SK-N-SH (cell line): ENCODE measurements around the gene ZNF213. TPM values are rescaled to one million over a fixed set of nuclear protein-coding genes. Genes with fewer than 3 reads are reported as not detected.

Source experiments
- CTCF ChIA-PET: fragments of 300-600, 350-600 bp; formaldehyde crosslinking; extraction: SDS; loops from one replicate; lab custom pipeline; 2021; lab: Yijun Ruan, JAX
- POLR2A ChIA-PET: fragments of 350-600 bp; sonication (Branson Sonifier 250); formaldehyde crosslinking; extraction: SDS; loops from one replicate; lab custom pipeline; 2020; ENCODE audit warnings: antibody characterized with exemption, inconsistent platforms; lab: Yijun Ruan, JAX
- DNase-seq: peaks from one replicate; pipeline ENCODE4 v3.0.0; 2012
- H2AFZ ChIP-seq: fragments of 200-600 bp; sonication (generic); 2 replicates; pipeline ENCODE4 v1.8.1; 2016; ENCODE audit warnings: antibody characterized with exemption, mild to moderate bottlenecking, low read depth
- H3F3A ChIP-seq: fragments of 200-600 bp; sonication (generic); replicated peaks from 2 replicates; pipeline ENCODE3; 2016; ENCODE audit warnings: antibody characterized with exemption, mild to moderate bottlenecking; ENCODE audit not compliant: insufficient read depth
- H3K27ac ChIP-seq, 2 experiments: fragments of 200-500 bp in 1 of 2; fragments of 200-600 bp in 1 of 2; sonication (Bioruptor generic) in 1 of 2; sonication (generic), shearing (Covaris generic) in 1 of 2; 2 replicates each; pipeline versions ENCODE4 v1.5.1 to v1.6.1; 2014 to 2016; ENCODE audit warnings: low read depth in 2 of 2, inconsistent platforms in 1 of 2, low read length in 1 of 2, mild to moderate bottlenecking in 1 of 2, mixed read lengths in 1 of 2
- H3K27me3 ChIP-seq: fragments of 200-600 bp; sonication (generic), shearing (Covaris generic); 2 replicates; pipeline ENCODE4 v1.6.1; 2016; ENCODE audit warnings: mixed run types; ENCODE audit not compliant: insufficient read depth
- H3K36me3 ChIP-seq, 2 experiments: fragments of 200-500 bp in 1 of 2; fragments of 200-600 bp in 1 of 2; sonication (Bioruptor generic) in 1 of 2; sonication (generic) in 1 of 2; replicated peaks in 1 of 2; 2 replicates each; pipeline versions ENCODE3 to v1.5.1; 2014 to 2016; ENCODE audit warnings: low read length in 1 of 2, mild to moderate bottlenecking in 1 of 2; ENCODE audit not compliant: insufficient read depth in 2 of 2, control insufficient read depth in 1 of 2
- H3K4me1 ChIP-seq, 2 experiments: fragments of 200-500 bp in 1 of 2; fragments of 200-600 bp in 1 of 2; sonication (Bioruptor generic) in 1 of 2; sonication (generic), shearing (Covaris generic) in 1 of 2; 2 replicates each; pipeline versions ENCODE4 v1.5.1 to v1.6.1; 2014 to 2016; ENCODE audit warnings: low read depth in 1 of 2, low read length in 1 of 2, mixed run types in 1 of 2; ENCODE audit not compliant: insufficient read depth in 2 of 2, control insufficient read depth in 1 of 2
- H3K4me2 ChIP-seq: fragments of 200-600 bp; sonication (generic), shearing (Covaris generic); 2 replicates; pipeline ENCODE4 v1.6.1; 2017; ENCODE audit warnings: mixed run types
- H3K4me3 ChIP-seq, 2 experiments: fragments of 200-500 bp in 1 of 2; fragments of 200-600 bp in 1 of 2; sonication (Bioruptor generic) in 1 of 2; sonication (generic), shearing (Covaris generic) in 1 of 2; 2 replicates each; pipeline versions ENCODE4 v1.5.1 to v1.8.1; 2014 to 2016; ENCODE audit warnings: low read depth in 2 of 2, inconsistent platforms in 1 of 2, low read length in 1 of 2, mild to moderate bottlenecking in 1 of 2, mixed read lengths in 1 of 2, moderate library complexity in 1 of 2
- H3K79me2 ChIP-seq: fragments of 200-600 bp; sonication (generic); 2 replicates; pipeline ENCODE4 v1.8.1; 2017; ENCODE audit warnings: mild to moderate bottlenecking; ENCODE audit not compliant: insufficient read depth
- H3K9ac ChIP-seq: fragments of 200-600 bp; sonication (generic); 2 replicates; pipeline ENCODE4 v1.6.1; 2017; ENCODE audit warnings: mixed run types
- H3K9me2 ChIP-seq: fragments of 200-600 bp; sonication (generic); 2 replicates; pipeline ENCODE4 v1.6.1; 2017; ENCODE audit warnings: mixed run types
- H3K9me3 ChIP-seq: fragments of 200-600 bp; sonication (generic); 2 replicates; pipeline ENCODE4 v1.6.1; 2017; ENCODE audit warnings: mixed run types, mild to moderate bottlenecking, moderate library complexity
- H4K20me1 ChIP-seq: fragments of 200-600 bp; sonication (generic); 2 replicates; pipeline ENCODE4 v1.6.1; 2017; ENCODE audit warnings: mild to moderate bottlenecking, mixed run types; ENCODE audit not compliant: insufficient read depth
- ELF1 ChIP-seq: IDR thresholded peaks from 2 replicates; pipeline ENCODE4 v1.4.0; 2012
- EP300 ChIP-seq, 2 experiments: IDR thresholded peaks; 2 replicates each; pipeline versions ENCODE4 v1.4.0 to v1.6.1; 2012; ENCODE audit warnings: borderline replicate concordance in 1 of 2, low read depth in 1 of 2, low read length in 1 of 2
- FOXJ3 ChIP-seq: sonication (generic); formaldehyde crosslinking; IDR thresholded peaks from 2 replicates; pipeline ENCODE4 v1.5.1; 2020; ENCODE audit warnings: mild to moderate bottlenecking, missing genetic modification reagents
- GABPA ChIP-seq: IDR thresholded peaks from 2 replicates; pipeline ENCODE4 v1.4.0; 2012; ENCODE audit warnings: low read depth, mild to moderate bottlenecking
- GATA2 ChIP-seq: sonication (generic); formaldehyde crosslinking; IDR thresholded peaks from 2 replicates; pipeline ENCODE4 v1.5.0; 2020; ENCODE audit warnings: mild to moderate bottlenecking, missing genetic modification reagents
- MEF2A ChIP-seq: IDR thresholded peaks from 2 replicates; pipeline ENCODE4 v1.4.0; 2012; ENCODE audit warnings: low read depth, borderline replicate concordance
- MXI1 ChIP-seq: IDR thresholded peaks from 2 replicates; pipeline ENCODE4 v1.6.1; 2012; ENCODE audit warnings: mild to moderate bottlenecking, low read depth, low read length, improper control_type of control experiment
- NRF1 ChIP-seq: IDR thresholded peaks from 2 replicates; pipeline ENCODE4 v1.6.1; 2012; ENCODE audit warnings: low read depth, mild to moderate bottlenecking, low read length
- POLR2AphosphoS5 ChIP-seq: IDR thresholded peaks from 2 replicates; pipeline ENCODE4 v1.6.1; 2012; ENCODE audit warnings: low read depth, low read length
- RAD21 ChIP-seq: IDR thresholded peaks from 2 replicates; pipeline ENCODE4 v1.6.1; 2012; ENCODE audit warnings: mild to moderate bottlenecking, low read length
- RFX5 ChIP-seq: IDR thresholded peaks from 2 replicates; pipeline ENCODE4 v1.6.1; 2012; ENCODE audit warnings: mild to moderate bottlenecking, improper control_type of control experiment, low read length
- TCF12 ChIP-seq: IDR thresholded peaks from 2 replicates; pipeline ENCODE4 v1.4.0; 2012
- TEAD4 ChIP-seq: IDR thresholded peaks from 2 replicates; pipeline ENCODE4 v1.4.0; 2012; ENCODE audit warnings: mild to moderate bottlenecking, borderline replicate concordance; ENCODE audit not compliant: insufficient read depth
- YY1 ChIP-seq: IDR thresholded peaks from 2 replicates; pipeline ENCODE4 v1.4.0; 2012; ENCODE audit warnings: low read depth, mild to moderate bottlenecking
- WGBS: methylation state at CpG from one replicate; pipeline ENCODE4 v1.1.6; 2017; ENCODE audit warnings: low lambda C conversion rate; 5-methylcytosine and 5-hydroxymethylcytosine counted together
- polyA plus RNA-seq, 3 experiments: library from polyadenylated mRNA; depleted of rRNA; stranded (reverse); fragments of >200 nt; gene quantifications; 2 replicates each; pipeline ENCODE4 v1.2.3, GENCODE V29; 2012
- TF ChIP-seq, protein P1 (sequence below): fragments of 200-600 bp; sonication (generic); IDR thresholded peaks from 2 replicates; pipeline ENCODE4 v1.6.1; 2017; ENCODE audit warnings: antibody characterized with exemption, mild to moderate bottlenecking, moderate library complexity
- TF ChIP-seq, protein P2 (sequence below): IDR thresholded peaks from 2 replicates; pipeline ENCODE4 v1.6.1; 2012; ENCODE audit warnings: mild to moderate bottlenecking, low read depth, low read length, moderate library complexity
- TF ChIP-seq, protein P3 (sequence below): IDR thresholded peaks from 2 replicates; pipeline ENCODE4 v1.4.0; 2012; ENCODE audit warnings: low read depth, borderline replicate concordance

Gene ZNF213
- polyA plus RNA-seq, 1 of the 3 experiments (the other 2 are of a cell fraction) = 1.1 TPM

DNA sequence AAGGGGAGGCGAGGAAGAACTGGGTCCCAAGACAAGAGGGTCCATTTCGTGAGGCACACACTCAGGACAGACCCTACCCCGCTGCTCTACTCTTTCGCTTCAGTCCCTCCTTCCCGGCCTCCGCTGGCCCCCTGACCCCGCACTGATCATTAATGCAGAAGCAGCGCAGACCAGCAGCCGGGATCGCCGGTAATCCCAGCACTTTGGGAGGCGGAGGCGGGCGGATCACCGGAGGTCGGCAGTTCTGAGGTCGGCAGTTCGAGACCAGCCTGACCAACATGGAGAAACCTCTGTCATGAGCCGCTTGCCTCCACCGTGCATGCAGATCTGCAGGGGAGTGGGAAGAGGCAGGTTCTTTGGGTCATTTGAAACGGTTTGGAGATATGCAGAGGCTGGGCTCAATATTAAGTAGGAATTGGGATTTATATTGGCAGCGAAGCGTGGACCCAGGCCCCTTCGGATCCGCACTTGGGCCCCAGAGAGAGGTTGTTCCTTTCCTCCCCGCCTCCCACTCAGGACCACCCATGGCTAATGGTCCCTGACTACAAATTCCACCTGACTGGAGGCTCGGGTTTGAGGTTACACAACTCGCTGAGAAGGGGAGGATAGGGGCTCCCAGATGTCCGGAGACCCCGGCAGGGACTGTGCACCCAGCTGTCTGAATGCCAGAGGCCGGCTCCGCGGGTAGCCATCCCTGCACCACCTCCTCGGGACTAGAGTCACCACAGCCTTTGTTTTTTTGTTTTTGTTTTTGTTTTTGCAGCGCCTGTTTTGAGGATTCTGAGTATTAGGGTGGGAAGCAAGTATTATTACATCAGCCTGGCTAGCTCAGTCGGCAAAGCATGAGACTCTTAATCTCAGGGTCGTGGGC, 29.5 kb downstream of the ZNF213 start:
- Histone ChIP-seq H3K27ac (no peak overlapping the region), H3K9ac (no peak overlapping the region), H3K4me2 (no peak overlapping the region)
- TF ChIP-seq, protein P1, sequence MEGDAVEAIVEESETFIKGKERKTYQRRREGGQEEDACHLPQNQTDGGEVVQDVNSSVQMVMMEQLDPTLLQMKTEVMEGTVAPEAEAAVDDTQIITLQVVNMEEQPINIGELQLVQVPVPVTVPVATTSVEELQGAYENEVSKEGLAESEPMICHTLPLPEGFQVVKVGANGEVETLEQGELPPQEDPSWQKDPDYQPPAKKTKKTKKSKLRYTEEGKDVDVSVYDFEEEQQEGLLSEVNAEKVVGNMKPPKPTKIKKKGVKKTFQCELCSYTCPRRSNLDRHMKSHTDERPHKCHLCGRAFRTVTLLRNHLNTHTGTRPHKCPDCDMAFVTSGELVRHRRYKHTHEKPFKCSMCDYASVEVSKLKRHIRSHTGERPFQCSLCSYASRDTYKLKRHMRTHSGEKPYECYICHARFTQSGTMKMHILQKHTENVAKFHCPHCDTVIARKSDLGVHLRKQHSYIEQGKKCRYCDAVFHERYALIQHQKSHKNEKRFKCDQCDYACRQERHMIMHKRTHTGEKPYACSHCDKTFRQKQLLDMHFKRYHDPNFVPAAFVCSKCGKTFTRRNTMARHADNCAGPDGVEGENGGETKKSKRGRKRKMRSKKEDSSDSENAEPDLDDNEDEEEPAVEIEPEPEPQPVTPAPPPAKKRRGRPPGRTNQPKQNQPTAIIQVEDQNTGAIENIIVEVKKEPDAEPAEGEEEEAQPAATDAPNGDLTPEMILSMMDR = no peak
- TF ChIP-seq POLR2AphosphoS5 (no peak), TCF12 (no peak), YY1 (no peak), EP300 (IDR thresholded peaks at IDR 0.05; ENCODE audit: borderline replicate concordance in 1 of 2, low read depth in 1 of 2, low read length in 1 of 2) (no peak), MXI1 (no peak), MEF2A (no peak), GATA2 (CRISPR knock-in tag) (no peak), RFX5 (no peak), FOXJ3 (CRISPR knock-in tag) (no peak), GABPA (no peak), TEAD4 (no peak), NRF1 (no peak), RAD21 (no peak), ELF1 (no peak)
- TF ChIP-seq, protein P2, sequence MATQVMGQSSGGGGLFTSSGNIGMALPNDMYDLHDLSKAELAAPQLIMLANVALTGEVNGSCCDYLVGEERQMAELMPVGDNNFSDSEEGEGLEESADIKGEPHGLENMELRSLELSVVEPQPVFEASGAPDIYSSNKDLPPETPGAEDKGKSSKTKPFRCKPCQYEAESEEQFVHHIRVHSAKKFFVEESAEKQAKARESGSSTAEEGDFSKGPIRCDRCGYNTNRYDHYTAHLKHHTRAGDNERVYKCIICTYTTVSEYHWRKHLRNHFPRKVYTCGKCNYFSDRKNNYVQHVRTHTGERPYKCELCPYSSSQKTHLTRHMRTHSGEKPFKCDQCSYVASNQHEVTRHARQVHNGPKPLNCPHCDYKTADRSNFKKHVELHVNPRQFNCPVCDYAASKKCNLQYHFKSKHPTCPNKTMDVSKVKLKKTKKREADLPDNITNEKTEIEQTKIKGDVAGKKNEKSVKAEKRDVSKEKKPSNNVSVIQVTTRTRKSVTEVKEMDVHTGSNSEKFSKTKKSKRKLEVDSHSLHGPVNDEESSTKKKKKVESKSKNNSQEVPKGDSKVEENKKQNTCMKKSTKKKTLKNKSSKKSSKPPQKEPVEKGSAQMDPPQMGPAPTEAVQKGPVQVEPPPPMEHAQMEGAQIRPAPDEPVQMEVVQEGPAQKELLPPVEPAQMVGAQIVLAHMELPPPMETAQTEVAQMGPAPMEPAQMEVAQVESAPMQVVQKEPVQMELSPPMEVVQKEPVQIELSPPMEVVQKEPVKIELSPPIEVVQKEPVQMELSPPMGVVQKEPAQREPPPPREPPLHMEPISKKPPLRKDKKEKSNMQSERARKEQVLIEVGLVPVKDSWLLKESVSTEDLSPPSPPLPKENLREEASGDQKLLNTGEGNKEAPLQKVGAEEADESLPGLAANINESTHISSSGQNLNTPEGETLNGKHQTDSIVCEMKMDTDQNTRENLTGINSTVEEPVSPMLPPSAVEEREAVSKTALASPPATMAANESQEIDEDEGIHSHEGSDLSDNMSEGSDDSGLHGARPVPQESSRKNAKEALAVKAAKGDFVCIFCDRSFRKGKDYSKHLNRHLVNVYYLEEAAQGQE = no peak
- TF ChIP-seq, protein P3, sequence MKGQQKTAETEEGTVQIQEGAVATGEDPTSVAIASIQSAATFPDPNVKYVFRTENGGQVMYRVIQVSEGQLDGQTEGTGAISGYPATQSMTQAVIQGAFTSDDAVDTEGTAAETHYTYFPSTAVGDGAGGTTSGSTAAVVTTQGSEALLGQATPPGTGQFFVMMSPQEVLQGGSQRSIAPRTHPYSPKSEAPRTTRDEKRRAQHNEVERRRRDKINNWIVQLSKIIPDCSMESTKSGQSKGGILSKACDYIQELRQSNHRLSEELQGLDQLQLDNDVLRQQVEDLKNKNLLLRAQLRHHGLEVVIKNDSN = no peak
- TF ChIP-seq, all 33 proteins: peak for 0
- Histone ChIP-seq H3K9me3 (no peaks in the 10 kb centered on the region), H3F3A (peaks cover 8% of the 10 kb centered on the region), H3K9me2 (no peaks in the 10 kb centered on the region), H3K4me1 (peaks cover 0 to 2% of the 10 kb centered on the region in 2 experiments; a peak in 1 of 4 replicates), H4K20me1 (no peaks in the 10 kb centered on the region), H3K79me2 (no peaks in the 10 kb centered on the region), H3K36me3 (no peaks in the 10 kb centered on the region), H2AFZ (no peak overlapping the region), H3K4me3 (no peak overlapping the region), H3K27me3 (peaks cover 15% of the 10 kb centered on the region; the same call in 1 of the 2 replicates)
- CTCF ChIA-PET = interaction anchor here (0.7 to 3.6 kb wide), 5 partner anchors 10 to 35 kb away, joined by 3 to 13 read pairs (median 5); no protein-coding TSS in a partner anchor
- POLR2A ChIA-PET = no interaction called here
- 87% methylated on average over 33 of the region's 37 CpGs for WGBS
- DNase-seq = no peak
